ENCODE measurements around the gene OBSL1.

DNA sequence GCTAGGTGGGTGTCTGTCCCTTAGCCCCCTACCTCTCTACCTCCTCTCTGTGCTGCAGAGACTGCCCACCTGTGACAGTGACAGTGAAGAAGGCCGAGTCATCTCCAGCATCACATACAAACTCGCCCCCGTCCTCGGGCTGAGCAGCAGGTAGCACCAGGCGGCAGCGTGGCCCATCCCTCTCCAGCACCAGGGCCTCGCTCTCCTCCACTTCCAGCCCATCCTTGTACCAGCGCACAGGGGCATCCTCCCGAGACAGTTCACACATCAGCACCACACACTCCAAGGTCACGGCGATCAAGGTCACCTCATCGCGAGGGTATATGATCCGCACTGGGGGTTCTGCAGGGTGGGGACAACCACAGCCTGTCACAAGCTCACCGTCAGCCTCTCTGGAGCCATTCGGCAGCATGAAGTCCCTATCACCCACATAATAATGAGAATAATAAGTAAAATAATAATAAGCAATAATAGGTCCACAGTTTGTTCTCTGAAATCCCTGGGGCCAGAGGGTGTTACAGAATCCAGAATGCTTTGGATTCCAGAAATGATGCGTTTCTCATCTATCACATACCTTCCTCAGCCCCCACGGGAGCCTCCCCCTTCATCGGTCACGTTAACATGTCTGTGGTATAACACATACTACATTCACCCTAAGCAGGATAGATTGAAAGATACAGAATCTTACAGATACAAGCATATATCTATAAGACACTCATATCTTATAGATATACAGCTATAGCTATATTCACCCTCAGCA, 12.0 kb downstream of the OBSL1 start:
- no peak for TF ChIP-seq EZH2phosphoT487 (IDR thresholded peaks at IDR 0.05; ENCODE audit: insufficient read depth, low read depth)
- TF ChIP-seq EZH2 (IDR thresholded peaks at IDR 0.05; ENCODE audit: insufficient read depth, poor library complexity, severe bottlenecking): no peak

Data from GM23248 (cell line).